ENCODE data around the gene COPZ2. TPM values are rescaled to one million over a fixed set of nuclear protein-coding genes. Genes with fewer than 3 reads are reported as not detected.

The COPZ2 gene
- total and polyA plus RNA-seq, 9 of the 15 experiments (the other 6 are each of a cell fraction or from before 2014, with no cell fraction given) = 0.22 to 0.49 TPM; not detected in 7

GRCh38 chr17:48051706-48052486 lies 14.3 kb upstream of the COPZ2 start (continued):
- TF ChIP-seq, protein P1, sequence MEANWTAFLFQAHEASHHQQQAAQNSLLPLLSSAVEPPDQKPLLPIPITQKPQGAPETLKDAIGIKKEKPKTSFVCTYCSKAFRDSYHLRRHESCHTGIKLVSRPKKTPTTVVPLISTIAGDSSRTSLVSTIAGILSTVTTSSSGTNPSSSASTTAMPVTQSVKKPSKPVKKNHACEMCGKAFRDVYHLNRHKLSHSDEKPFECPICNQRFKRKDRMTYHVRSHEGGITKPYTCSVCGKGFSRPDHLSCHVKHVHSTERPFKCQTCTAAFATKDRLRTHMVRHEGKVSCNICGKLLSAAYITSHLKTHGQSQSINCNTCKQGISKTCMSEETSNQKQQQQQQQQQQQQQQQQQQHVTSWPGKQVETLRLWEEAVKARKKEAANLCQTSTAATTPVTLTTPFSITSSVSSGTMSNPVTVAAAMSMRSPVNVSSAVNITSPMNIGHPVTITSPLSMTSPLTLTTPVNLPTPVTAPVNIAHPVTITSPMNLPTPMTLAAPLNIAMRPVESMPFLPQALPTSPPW (CRISPR knock-in tag; IDR thresholded peaks at IDR 0.05) = peak; percentile 67
- TF ChIP-seq TGIF2 (CRISPR knock-in tag; IDR thresholded peaks at IDR 0.05) (no peak), ZNF75A (CRISPR knock-in tag; IDR thresholded peaks at IDR 0.05) (no peak), PML (IDR thresholded peaks at IDR 0.05; ENCODE audit: low read length) (0 out of 2 replicates have a peak, but pooled peaks have one; percentile 44), CXXC5 (CRISPR knock-in tag; IDR thresholded peaks at IDR 0.05) (no peak), MCM5 (IDR thresholded peaks at IDR 0.05; ENCODE audit: low read depth) (no peak), RBM15 (IDR thresholded peaks at IDR 0.05; ENCODE audit: insufficient read depth, low read length) (no peak), ZNF121 (CRISPR knock-in tag; conservative IDR thresholded peaks at IDR 0.05) (no peak), ZNF165 (CRISPR knock-in tag; IDR thresholded peaks at IDR 0.05; ENCODE audit: borderline replicate concordance) (no peak), TRIM24 (IDR thresholded peaks at IDR 0.05) (no peak), HMG20B (CRISPR knock-in tag; IDR thresholded peaks at IDR 0.05) (no peak), MTF1 (CRISPR knock-in tag; IDR thresholded peaks at IDR 0.05; ENCODE audit: borderline replicate concordance) (no peak), CCAR2 (IDR thresholded peaks at IDR 0.05; ENCODE audit: low read depth, low read length) (no peak), ZSCAN32 (CRISPR knock-in tag; IDR thresholded peaks at IDR 0.05) (no peak), DNMT1 (IDR thresholded peaks at IDR 0.05) (no peak)
- TF ChIP-seq, protein P2, sequence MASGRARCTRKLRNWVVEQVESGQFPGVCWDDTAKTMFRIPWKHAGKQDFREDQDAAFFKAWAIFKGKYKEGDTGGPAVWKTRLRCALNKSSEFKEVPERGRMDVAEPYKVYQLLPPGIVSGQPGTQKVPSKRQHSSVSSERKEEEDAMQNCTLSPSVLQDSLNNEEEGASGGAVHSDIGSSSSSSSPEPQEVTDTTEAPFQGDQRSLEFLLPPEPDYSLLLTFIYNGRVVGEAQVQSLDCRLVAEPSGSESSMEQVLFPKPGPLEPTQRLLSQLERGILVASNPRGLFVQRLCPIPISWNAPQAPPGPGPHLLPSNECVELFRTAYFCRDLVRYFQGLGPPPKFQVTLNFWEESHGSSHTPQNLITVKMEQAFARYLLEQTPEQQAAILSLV (tag; IDR thresholded peaks at IDR 0.05) = no peak
- TF ChIP-seq, protein P3, sequence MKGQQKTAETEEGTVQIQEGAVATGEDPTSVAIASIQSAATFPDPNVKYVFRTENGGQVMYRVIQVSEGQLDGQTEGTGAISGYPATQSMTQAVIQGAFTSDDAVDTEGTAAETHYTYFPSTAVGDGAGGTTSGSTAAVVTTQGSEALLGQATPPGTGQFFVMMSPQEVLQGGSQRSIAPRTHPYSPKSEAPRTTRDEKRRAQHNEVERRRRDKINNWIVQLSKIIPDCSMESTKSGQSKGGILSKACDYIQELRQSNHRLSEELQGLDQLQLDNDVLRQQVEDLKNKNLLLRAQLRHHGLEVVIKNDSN (CRISPR knock-in tag; IDR thresholded peaks at IDR 0.05) = no peak
- TF ChIP-seq, protein P4, sequence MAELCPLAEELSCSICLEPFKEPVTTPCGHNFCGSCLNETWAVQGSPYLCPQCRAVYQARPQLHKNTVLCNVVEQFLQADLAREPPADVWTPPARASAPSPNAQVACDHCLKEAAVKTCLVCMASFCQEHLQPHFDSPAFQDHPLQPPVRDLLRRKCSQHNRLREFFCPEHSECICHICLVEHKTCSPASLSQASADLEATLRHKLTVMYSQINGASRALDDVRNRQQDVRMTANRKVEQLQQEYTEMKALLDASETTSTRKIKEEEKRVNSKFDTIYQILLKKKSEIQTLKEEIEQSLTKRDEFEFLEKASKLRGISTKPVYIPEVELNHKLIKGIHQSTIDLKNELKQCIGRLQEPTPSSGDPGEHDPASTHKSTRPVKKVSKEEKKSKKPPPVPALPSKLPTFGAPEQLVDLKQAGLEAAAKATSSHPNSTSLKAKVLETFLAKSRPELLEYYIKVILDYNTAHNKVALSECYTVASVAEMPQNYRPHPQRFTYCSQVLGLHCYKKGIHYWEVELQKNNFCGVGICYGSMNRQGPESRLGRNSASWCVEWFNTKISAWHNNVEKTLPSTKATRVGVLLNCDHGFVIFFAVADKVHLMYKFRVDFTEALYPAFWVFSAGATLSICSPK (IDR thresholded peaks at IDR 0.05; ENCODE audit: borderline replicate concordance) = no peak

Measured in K562 (cell line).